Measurements from ENCODE around the gene TCP11L2. TPM values are rescaled to one million over a fixed set of nuclear protein-coding genes. Genes with fewer than 3 reads are reported as not detected.

Gene TCP11L2
- total and polyA plus RNA-seq, 2 of the 8 experiments (the other 6 are each of a cell fraction or from before 2014, with no cell fraction given), result 2.1 to 7.1 TPM

GRCh38 chr12:106360400-106360994 is 58.0 kb downstream of the TCP11L2 start:
- Histone ChIP-seq H3K56ac (replicated peaks; ENCODE audit: insufficient read length, low read depth, low read length) (no peak overlapping the region), H4K8ac (ENCODE audit: extremely low read depth, insufficient read depth, low read length) (no peak overlapping the region), H3K14ac (ENCODE audit: insufficient read length) (no peak overlapping the region), H2BK20ac (ENCODE audit: low read length) (no peak overlapping the region), H4K91ac (replicated peaks; ENCODE audit: insufficient read length, low read length) (no peak overlapping the region), H4K5ac (ENCODE audit: insufficient read length, low read depth, low read length) (no peak overlapping the region), H3K18ac (ENCODE audit: extremely low read depth, low read length) (no peak overlapping the region), H2AFZ (ENCODE audit: low read length) (no peak overlapping the region), H2BK120ac (replicated peaks; ENCODE audit: low read depth, low read length) (no peak overlapping the region), H3K23me2 (ENCODE audit: low read depth, low read length) (peaks cover 4% of the 10 kb centered on the region; the same call in 1 of the 2 replicates), H2BK5ac (ENCODE audit: low read depth, low read length) (no peak overlapping the region; the same call in 1 of the 2 replicates), H3K9ac (replicated peaks in 1 of 4; ENCODE audit: extremely low read depth in 1 of 4, low read depth in 3 of 4, low read length in 3 of 4) (no peak overlapping the region), H3K79me2 (ENCODE audit: control insufficient read depth in 1 of 2, insufficient read depth in 2 of 2, low read length in 2 of 2) (peaks cover 3 to 15% of the 10 kb centered on the region in 2 experiments; a peak in 2 of 4 replicates), H3K4me1 (replicated peaks in 1 of 4; ENCODE audit: control insufficient read depth in 3 of 4, insufficient read depth in 4 of 4, low read length in 3 of 4) (peaks cover 0 to 3% (median under 1%) of the 10 kb centered on the region in 4 experiments; a peak in 4 of 7 replicates), H3K23ac (ENCODE audit: insufficient read length) (no peak overlapping the region), H2BK15ac (ENCODE audit: low read length) (no peak overlapping the region), H3K9me3 (ENCODE audit: insufficient read depth in 2 of 2, low read depth in 1 of 2, low read length in 1 of 2) (no peaks in the 10 kb centered on the region), H3K36me3 (ENCODE audit: control insufficient read depth in 2 of 4, insufficient read depth in 4 of 4, low read length in 3 of 4) (no peaks in the 10 kb centered on the region), H2BK12ac (ENCODE audit: low read depth, low read length) (no peak overlapping the region), H3K4me2 (ENCODE audit: insufficient read depth in 1 of 2, low read depth in 2 of 2, low read length in 2 of 2) (no peak overlapping the region), H3K4ac (replicated peaks; ENCODE audit: insufficient read length, low read depth, low read length) (no peak overlapping the region), H3K27me3 (replicated peaks in 1 of 4; ENCODE audit: control insufficient read depth in 3 of 4, extremely low read depth in 1 of 4, insufficient read depth in 3 of 4, low read length in 3 of 4) (no peaks in the 10 kb centered on the region), H3K4me3 (ENCODE audit: extremely low read depth in 1 of 4, insufficient read depth in 2 of 4, low read depth in 3 of 4, low read length in 4 of 4) (no peak overlapping the region), H3K27ac (ENCODE audit: low read depth, low read length) (no peak overlapping the region), H2AK5ac (ENCODE audit: low read depth, low read length) (no peak overlapping the region), H3K79me1 (ENCODE audit: low read depth, low read length) (0 out of 2 replicates have a peak, but pooled peaks cover 2% of the 10 kb centered on the region), H4K20me1 (replicated peaks in 1 of 2; ENCODE audit: control insufficient read depth in 1 of 2, insufficient read depth in 2 of 2, low read length in 2 of 2) (no peaks in the 10 kb centered on the region)
- WGBS, 2 experiments (ENCODE audit: extremely low coverage in 1 of 2, insufficient coverage in 1 of 2, insufficient read length in 1 of 2, insufficient replicate concordance in 2 of 2, low coverage in 1 of 2, low lambda C conversion rate in 2 of 2, missing lambda C conversion rate in 1 of 2), result 91% methylated on average over 5 of the region's 5 CpGs; no CpG with 5 or more reads in 1 of the 2 experiments
- ChIA-PET CTCF (ENCODE audit: partially characterized antibody) (interaction anchor here (0.8 to 4.3 kb wide), 6 partner anchors 13 to 560 kb away, joined by 3 to 33 read pairs (median 3); no protein-coding TSS in a partner anchor), POLR2A (ENCODE audit: partially characterized antibody) (no interaction called here)
- FAIRE-seq (no peak), DNase-seq (ENCODE audit: low read depth in 1 of 2, low spot score in 2 of 2) (no peak)
- TF ChIP-seq CTCF (IDR thresholded peaks at IDR 0.05; ENCODE audit: control extremely low read depth in 1 of 3, insufficient read depth in 1 of 3, low read depth in 1 of 3, low read length in 3 of 3), result no peak
- no peak for TF ChIP-seq POU5F1 (IDR thresholded peaks at IDR 0.05; ENCODE audit: low read depth, low read length)
- TF ChIP-seq EP300 (IDR thresholded peaks at IDR 0.05; ENCODE audit: borderline replicate concordance in 1 of 2, low read depth in 2 of 2, low read length in 2 of 2), result no peak
- TF ChIP-seq SUZ12 (IDR thresholded peaks at IDR 0.05; ENCODE audit: low read length), result no peak
- no peak for TF ChIP-seq HDAC2 (IDR thresholded peaks at IDR 0.05; ENCODE audit: borderline replicate concordance in 1 of 2, low read depth in 2 of 2, low read length in 2 of 2)
